ENCODE measurements around the gene ALPP.

Gene ALPP

DNA sequence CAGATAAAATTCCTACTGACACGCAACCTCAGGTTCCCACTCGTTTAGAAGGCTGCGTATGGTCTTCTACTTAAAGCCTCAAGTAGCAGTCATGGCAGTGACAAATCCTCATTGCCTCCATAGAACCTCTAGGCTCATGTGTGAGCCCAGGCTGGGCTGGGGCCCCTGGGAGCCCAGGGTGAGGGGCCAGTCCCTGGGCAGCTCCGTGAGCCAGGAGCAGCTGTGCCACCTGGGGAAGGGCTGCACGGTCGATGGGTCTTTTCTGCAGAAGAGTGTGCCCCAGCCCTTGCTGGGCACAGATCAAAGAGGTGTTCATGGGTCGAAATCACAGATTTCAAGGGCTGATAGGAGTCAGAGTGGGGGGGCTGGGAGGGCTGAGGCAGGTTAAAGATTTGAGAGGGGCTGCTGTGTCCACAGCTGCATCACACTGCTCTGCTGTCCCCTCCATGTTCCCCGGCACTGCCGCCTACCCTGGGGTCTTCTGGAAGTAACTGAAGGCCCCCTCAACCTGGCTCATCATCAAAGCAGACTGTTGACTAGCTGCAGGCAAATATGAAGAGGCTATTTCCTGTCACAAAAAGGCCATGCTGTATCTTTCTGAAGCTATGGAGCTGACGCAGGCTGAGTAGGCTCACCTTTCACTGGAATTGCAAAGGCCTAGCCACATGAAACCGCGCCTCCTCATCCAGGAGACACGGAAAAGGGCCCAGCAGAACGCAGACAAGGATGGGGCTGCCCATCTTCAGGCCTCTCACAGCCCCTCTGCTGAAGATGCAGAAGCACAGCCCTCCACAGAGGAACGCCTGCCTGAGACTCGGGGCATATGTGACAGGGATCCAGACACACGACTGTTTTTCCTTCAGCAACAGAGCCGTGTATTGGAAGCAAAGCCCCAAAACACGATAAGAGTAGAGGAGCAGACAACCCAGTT lies 35.7 kb upstream of the ALPP start:
- H3K36me3 ChIP-seq (ENCODE audit: control insufficient read depth, insufficient read depth, low read length) = no peaks in the 10 kb centered on the region
- H3K4me1 ChIP-seq (ENCODE audit: control insufficient read depth, insufficient read depth, low read length) = no peaks in the 10 kb centered on the region
- H3K27me3 ChIP-seq (ENCODE audit: control insufficient read depth, insufficient read depth, low read length) = no peaks in the 10 kb centered on the region
- no peak overlapping the region for H3K9ac ChIP-seq (ENCODE audit: low read depth, low read length)
- no peaks in the 10 kb centered on the region for H3K9me3 ChIP-seq (ENCODE audit: control insufficient read depth, insufficient read depth, low read length)
- no peak overlapping the region for H3K27ac ChIP-seq (ENCODE audit: low read depth, low read length)
- H3K4me3 ChIP-seq (ENCODE audit: low read depth, low read length) = no peak overlapping the region

DNA sequence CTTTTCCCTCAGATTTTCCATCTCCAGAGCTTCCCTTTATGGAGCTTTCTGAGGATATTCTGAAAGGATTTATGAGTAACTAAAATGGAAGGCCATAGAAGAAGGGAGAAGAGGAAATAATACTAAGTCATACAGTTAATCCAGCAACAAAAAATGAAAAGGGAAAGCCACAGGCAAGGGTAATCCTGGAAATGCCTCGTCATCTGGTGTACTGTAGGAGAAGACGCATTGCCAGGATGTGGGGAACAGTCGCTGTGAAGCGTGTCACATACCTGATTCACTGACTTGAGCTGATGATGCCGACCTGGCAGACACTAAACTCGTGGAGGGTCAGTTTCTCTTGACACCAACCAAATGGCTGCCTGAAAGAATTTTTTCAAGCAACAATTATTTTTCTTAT lies 34.7 kb upstream of the ALPP start:
- Histone ChIP-seq H3K27ac (ENCODE audit: low read depth, low read length) (no peak overlapping the region), H3K36me3 (ENCODE audit: control insufficient read depth, insufficient read depth, low read length) (no peaks in the 10 kb centered on the region), H3K4me3 (ENCODE audit: low read depth, low read length) (no peak overlapping the region), H3K4me1 (ENCODE audit: control insufficient read depth, insufficient read depth, low read length) (no peaks in the 10 kb centered on the region), H3K27me3 (ENCODE audit: control insufficient read depth, insufficient read depth, low read length) (peaks cover 6% of the 10 kb centered on the region; the same call in 1 of the 2 replicates), H3K9ac (ENCODE audit: low read depth, low read length) (no peak overlapping the region), H3K9me3 (ENCODE audit: control insufficient read depth, insufficient read depth, low read length) (no peaks in the 10 kb centered on the region)

GRCh38 chr2:232345251-232345650 lies 33.3 kb upstream of the ALPP start:
- H3K36me3 ChIP-seq (ENCODE audit: control insufficient read depth, insufficient read depth, low read length) = no peaks in the 10 kb centered on the region
- no peak overlapping the region for H3K9ac ChIP-seq (ENCODE audit: low read depth, low read length)
- peaks cover 20% of the 10 kb centered on the region for H3K27me3 ChIP-seq (ENCODE audit: control insufficient read depth, insufficient read depth, low read length)
- no peak overlapping the region for H3K27ac ChIP-seq (ENCODE audit: low read depth, low read length)
- H3K4me3 ChIP-seq (ENCODE audit: low read depth, low read length) = no peak overlapping the region
- no peaks in the 10 kb centered on the region for H3K4me1 ChIP-seq (ENCODE audit: control insufficient read depth, insufficient read depth, low read length)
- no peaks in the 10 kb centered on the region for H3K9me3 ChIP-seq (ENCODE audit: control insufficient read depth, insufficient read depth, low read length)

- no peak overlapping the region for H3K27ac ChIP-seq (ENCODE audit: low read depth, low read length)
- no peaks in the 10 kb centered on the region for H3K9me3 ChIP-seq (ENCODE audit: control insufficient read depth, insufficient read depth, low read length)
- no peaks in the 10 kb centered on the region for H3K4me1 ChIP-seq (ENCODE audit: control insufficient read depth, insufficient read depth, low read length)
- H3K4me3 ChIP-seq (ENCODE audit: low read depth, low read length) = no peak overlapping the region
- peaks cover 42% of the 10 kb centered on the region for H3K27me3 ChIP-seq (ENCODE audit: control insufficient read depth, insufficient read depth, low read length)
- no peaks in the 10 kb centered on the region for H3K36me3 ChIP-seq (ENCODE audit: control insufficient read depth, insufficient read depth, low read length)
- no peak overlapping the region for H3K9ac ChIP-seq (ENCODE audit: low read depth, low read length)
Measured at GRCh38 chr2:232347369-232347768, 31.2 kb upstream of the ALPP start.

DNA sequence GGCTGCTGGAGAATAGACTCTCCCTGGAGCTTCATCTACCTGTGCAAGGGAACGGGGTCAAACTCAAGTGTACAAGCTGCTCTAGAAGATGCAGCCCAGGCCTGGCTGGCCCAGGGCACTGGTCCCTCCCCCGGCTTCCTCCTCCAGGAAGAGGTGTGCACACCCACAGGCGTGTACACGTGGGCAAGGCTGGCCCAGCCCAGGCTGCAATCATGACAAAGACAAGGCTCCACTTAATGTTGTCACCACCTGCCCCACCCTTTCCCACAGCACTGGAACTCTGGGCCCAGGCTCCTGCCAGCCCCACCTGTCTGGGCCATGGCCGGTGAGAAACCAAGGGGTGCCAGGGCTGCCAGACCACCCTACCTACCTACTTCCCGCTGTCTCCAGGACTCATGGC lies 29.6 kb upstream of the ALPP start:
- no peak overlapping the region for H3K9ac ChIP-seq (ENCODE audit: low read depth, low read length)
- no peaks in the 10 kb centered on the region for H3K9me3 ChIP-seq (ENCODE audit: control insufficient read depth, insufficient read depth, low read length)
- no peaks in the 10 kb centered on the region for H3K36me3 ChIP-seq (ENCODE audit: control insufficient read depth, insufficient read depth, low read length)
- H3K27ac ChIP-seq (ENCODE audit: low read depth, low read length) = no peak overlapping the region
- no peak overlapping the region for H3K4me3 ChIP-seq (ENCODE audit: low read depth, low read length)
- H3K27me3 ChIP-seq (ENCODE audit: control insufficient read depth, insufficient read depth, low read length) = peaks cover 50% of the 10 kb centered on the region
- no peaks in the 10 kb centered on the region for H3K4me1 ChIP-seq (ENCODE audit: control insufficient read depth, insufficient read depth, low read length)

- no peak overlapping the region for H3K27ac ChIP-seq (ENCODE audit: low read depth, low read length)
- H3K4me3 ChIP-seq (ENCODE audit: low read depth, low read length) = no peak overlapping the region
- H3K4me1 ChIP-seq (ENCODE audit: control insufficient read depth, insufficient read depth, low read length) = no peaks in the 10 kb centered on the region
- H3K9ac ChIP-seq (ENCODE audit: low read depth, low read length) = no peak overlapping the region
- H3K27me3 ChIP-seq (ENCODE audit: control insufficient read depth, insufficient read depth, low read length) = peaks cover 50% of the 10 kb centered on the region
- peaks cover under 1% of the 10 kb centered on the region; the same call in 1 of the 2 replicates for H3K9me3 ChIP-seq (ENCODE audit: control insufficient read depth, insufficient read depth, low read length)
- no peaks in the 10 kb centered on the region for H3K36me3 ChIP-seq (ENCODE audit: control insufficient read depth, insufficient read depth, low read length)
Measured at GRCh38 chr2:232349546-232349945, 29.0 kb upstream of the ALPP start.

- peaks cover 50% of the 10 kb centered on the region for H3K27me3 ChIP-seq (ENCODE audit: control insufficient read depth, insufficient read depth, low read length)
Measured at GRCh38 chr2:232349946-232350635, 28.5 kb upstream of the ALPP start.

GRCh38 chr2:232350804-232351685 lies 27.5 kb upstream of the ALPP start:
- H3K36me3 ChIP-seq (ENCODE audit: control insufficient read depth, insufficient read depth, low read length) = no peaks in the 10 kb centered on the region
- peaks cover 6% of the 10 kb centered on the region; the same call in 1 of the 2 replicates for H3K9me3 ChIP-seq (ENCODE audit: control insufficient read depth, insufficient read depth, low read length)
- peak overlapping the region; percentile 48; the same call in 1 of the 2 replicates for H3K4me3 ChIP-seq (ENCODE audit: low read depth, low read length)
- no peak overlapping the region for H3K9ac ChIP-seq (ENCODE audit: low read depth, low read length)
- H3K27me3 ChIP-seq (ENCODE audit: control insufficient read depth, insufficient read depth, low read length) = peaks cover 50% of the 10 kb centered on the region
- no peaks in the 10 kb centered on the region for H3K4me1 ChIP-seq (ENCODE audit: control insufficient read depth, insufficient read depth, low read length)
- H3K27ac ChIP-seq (ENCODE audit: low read depth, low read length) = no peak overlapping the region

More at GRCh38 chr2:232349946-232350635, 28.5 kb upstream of the ALPP start:
- Histone ChIP-seq H3K9ac (ENCODE audit: low read depth, low read length) (no peak overlapping the region), H3K4me3 (ENCODE audit: low read depth, low read length) (no peak overlapping the region), H3K36me3 (ENCODE audit: control insufficient read depth, insufficient read depth, low read length) (no peaks in the 10 kb centered on the region), H3K27ac (ENCODE audit: low read depth, low read length) (no peak overlapping the region), H3K9me3 (ENCODE audit: control insufficient read depth, insufficient read depth, low read length) (peaks cover 6% of the 10 kb centered on the region; the same call in 1 of the 2 replicates), H3K4me1 (ENCODE audit: control insufficient read depth, insufficient read depth, low read length) (no peaks in the 10 kb centered on the region)

DNA sequence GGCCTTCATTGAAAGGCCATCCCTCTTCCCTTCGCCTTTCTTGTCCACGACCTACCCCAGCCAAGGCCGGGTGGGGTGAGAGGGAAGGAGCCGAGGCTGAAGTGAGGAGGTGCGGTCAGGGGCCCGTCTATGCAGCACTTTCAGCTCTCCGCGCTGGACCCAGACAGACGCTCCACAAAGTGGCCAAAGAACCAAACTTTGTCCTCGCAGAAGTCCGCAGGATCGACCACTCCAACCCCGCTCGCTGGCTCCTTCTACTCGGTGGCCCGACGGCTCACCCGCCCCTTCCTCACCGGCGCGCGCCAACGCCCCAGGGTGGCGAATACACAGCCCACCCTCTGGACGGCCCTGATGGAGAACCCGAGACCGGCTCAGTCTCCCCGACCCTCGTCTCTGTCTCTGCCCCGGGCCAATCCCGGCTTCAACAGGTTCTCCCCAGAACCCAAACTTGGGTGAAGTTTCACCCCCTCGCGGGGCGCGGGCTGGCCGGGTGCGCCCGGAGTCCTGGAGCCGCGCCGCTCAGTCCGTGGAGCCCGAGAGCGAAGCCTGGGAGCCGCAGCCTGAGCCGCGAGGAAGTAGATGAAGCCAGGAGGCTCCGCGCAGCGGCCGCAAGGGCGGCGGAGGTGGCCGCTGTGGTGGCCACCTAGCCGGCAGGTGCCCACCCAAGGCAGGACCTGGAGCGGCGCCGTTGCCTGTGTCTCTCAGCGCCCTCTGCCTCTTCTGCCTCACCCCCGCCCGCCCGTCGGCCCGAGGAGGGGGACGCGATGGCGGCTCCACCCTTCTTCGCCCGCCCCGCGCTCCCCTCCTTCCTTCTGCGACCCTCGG lies 26.7 kb upstream of the ALPP start:
- peaks cover 50% of the 10 kb centered on the region for H3K27me3 ChIP-seq (ENCODE audit: control insufficient read depth, insufficient read depth, low read length)
- no peaks in the 10 kb centered on the region for H3K4me1 ChIP-seq (ENCODE audit: control insufficient read depth, insufficient read depth, low read length)
- H3K27ac ChIP-seq (ENCODE audit: low read depth, low read length) = no peak overlapping the region
- H3K9me3 ChIP-seq (ENCODE audit: control insufficient read depth, insufficient read depth, low read length) = peaks cover 6% of the 10 kb centered on the region; the same call in 1 of the 2 replicates
- no peak overlapping the region for H3K9ac ChIP-seq (ENCODE audit: low read depth, low read length)
- peak overlapping the region; percentile 48; the same call in 1 of the 2 replicates for H3K4me3 ChIP-seq (ENCODE audit: low read depth, low read length)
- no peaks in the 10 kb centered on the region for H3K36me3 ChIP-seq (ENCODE audit: control insufficient read depth, insufficient read depth, low read length)

All from HUES48 (cell line).